Measurements from ENCODE around the gene RTP1. TPM values are rescaled to one million over a fixed set of nuclear protein-coding genes. Genes with fewer than 3 reads are reported as not detected.

Gene RTP1
- total and polyA plus RNA-seq, 2 of the 4 experiments (the other 2 are of a cell fraction) = not detected

GRCh38 chr3:187185759-187186158, 11.5 kb upstream of the RTP1 start:
- Histone ChIP-seq H2BK5ac (ENCODE audit: low read depth, low read length, poor library complexity, severe bottlenecking) (peak overlapping the region; percentile 74), H3K27me3 (ENCODE audit: control insufficient read depth, insufficient read depth, low read length) (no peaks in the 10 kb centered on the region), H2AK5ac (ENCODE audit: low read depth, low read length) (peak overlapping the region; percentile 55), H3K4me1 (ENCODE audit: control insufficient read depth, insufficient read depth, low read length) (peaks cover 18% of the 10 kb centered on the region), H3K79me1 (ENCODE audit: low read depth in 1 of 2, low read length in 2 of 2) (no peaks in the 10 kb centered on the region), H3K27ac (ENCODE audit: insufficient read depth, low read length) (no peak overlapping the region), H3K14ac (replicated peaks; ENCODE audit: low read depth, low read length) (0 out of 2 replicates have a peak overlapping the region, but pooled peaks have one; percentile 63), H3K9me3 (ENCODE audit: control insufficient read depth, insufficient read depth, low read length) (no peaks in the 10 kb centered on the region), H3K4ac (ENCODE audit: low read depth, low read length) (peak overlapping the region; percentile 77), H2AK9ac (replicated peaks; ENCODE audit: low read depth, low read length, poor library complexity) (no peak overlapping the region), H3K9ac (ENCODE audit: low read depth, low read length) (no peak overlapping the region), H3K18ac (ENCODE audit: low read depth, low read length) (peak overlapping the region; percentile 66), H2AFZ (replicated peaks; ENCODE audit: low read length, poor library complexity) (no peak overlapping the region), H3K4me2 (ENCODE audit: low read depth, low read length) (no peak overlapping the region), H2BK15ac (ENCODE audit: low read depth, low read length) (peak overlapping the region; percentile 93; the same call in 2 of the 3 replicates), H3K9me1 (ENCODE audit: insufficient read depth, low read length) (peaks cover 2% of the 10 kb centered on the region), H2BK20ac (ENCODE audit: low read depth, low read length) (peak overlapping the region; percentile 94), H3K36me3 (ENCODE audit: control insufficient read depth, insufficient read depth, low read length) (no peaks in the 10 kb centered on the region), H3K56ac (ENCODE audit: extremely low read depth, insufficient read depth, low read length) (no peak overlapping the region), H4K91ac (ENCODE audit: insufficient read depth, low read depth, low read length) (peak overlapping the region; percentile 89), H4K8ac (ENCODE audit: low read depth in 2 of 2, low read length in 2 of 2) (peak overlapping the region in 1 of 2 experiments; percentile 35; a peak in 2 of 4 replicates), H3K23ac (ENCODE audit: low read depth, low read length) (0 out of 2 replicates have a peak overlapping the region, but pooled peaks have one; percentile 31), H2BK120ac (ENCODE audit: low read depth, low read length) (peak overlapping the region; percentile 77), H4K5ac (ENCODE audit: low read depth, low read length) (peak overlapping the region; percentile 50; the same call in 1 of the 2 replicates), H3K4me3 (ENCODE audit: insufficient read depth, low read depth, low read length) (no peak overlapping the region), H4K20me1 (ENCODE audit: insufficient read depth, low read length) (no peaks in the 10 kb centered on the region)
- ChIA-PET CTCF (interaction anchor here (1.2 kb wide), 1 partner anchor 46 kb away, joined by 4 read pairs; the partner anchor contains the start of gene RPL39L), POLR2A (ENCODE audit: unreplicated experiment) (no interaction called here)
- ATAC-seq (ENCODE audit: low read depth) = no peak
- WGBS, 2 experiments (ENCODE audit: extremely low coverage in 2 of 2, insufficient read length in 1 of 2) = 90% methylated on average over 2 of the region's 4 CpGs; no CpG with 5 or more reads in 1 of the 2 experiments
- in situ Hi-C loops (cut with MboI; ENCODE audit: low sequenced_read_pairs) (no loop called here), dilution Hi-C loops (cut with HindIII; ENCODE audit: low sequenced_read_pairs, unreplicated experiment) (no loop called here), intact Hi-C loops (cut with micrococcal nuclease) (no loop called here)
- TF ChIP-seq RAD21 (IDR thresholded peaks at IDR 0.05; ENCODE audit: low read length) (no peak), SMC3 (IDR thresholded peaks at IDR 0.05; ENCODE audit: low read depth, low read length) (no peak), NFE2L2 (IDR thresholded peaks at IDR 0.05; ENCODE audit: low read depth, low read length) (no peak), MAFK (IDR thresholded peaks at IDR 0.05; ENCODE audit: low read depth, low read length) (no peak), USF2 (IDR thresholded peaks at IDR 0.05; ENCODE audit: low read depth, low read length) (no peak), RFX5 (IDR thresholded peaks at IDR 0.05; ENCODE audit: low read depth, low read length) (no peak), MXI1 (IDR thresholded peaks at IDR 0.05; ENCODE audit: borderline replicate concordance, low read depth, low read length) (no peak), FOS (IDR thresholded peaks at IDR 0.05; ENCODE audit: low read depth, low read length) (no peak), CHD1 (IDR thresholded peaks at IDR 0.05; ENCODE audit: low read depth, low read length) (no peak), ELK1 (IDR thresholded peaks at IDR 0.05; ENCODE audit: borderline replicate concordance, low read depth, low read length) (no peak), BHLHE40 (IDR thresholded peaks at IDR 0.05; ENCODE audit: low read depth, low read length) (no peak), RCOR1 (IDR thresholded peaks at IDR 0.05; ENCODE audit: insufficient replicate concordance, low read length) (no peak), MAZ (IDR thresholded peaks at IDR 0.05; ENCODE audit: borderline replicate concordance, low read depth, low read length) (no peak), CEBPB (IDR thresholded peaks at IDR 0.05; ENCODE audit: low read depth, low read length) (no peak)
- TF ChIP-seq, protein P1, sequence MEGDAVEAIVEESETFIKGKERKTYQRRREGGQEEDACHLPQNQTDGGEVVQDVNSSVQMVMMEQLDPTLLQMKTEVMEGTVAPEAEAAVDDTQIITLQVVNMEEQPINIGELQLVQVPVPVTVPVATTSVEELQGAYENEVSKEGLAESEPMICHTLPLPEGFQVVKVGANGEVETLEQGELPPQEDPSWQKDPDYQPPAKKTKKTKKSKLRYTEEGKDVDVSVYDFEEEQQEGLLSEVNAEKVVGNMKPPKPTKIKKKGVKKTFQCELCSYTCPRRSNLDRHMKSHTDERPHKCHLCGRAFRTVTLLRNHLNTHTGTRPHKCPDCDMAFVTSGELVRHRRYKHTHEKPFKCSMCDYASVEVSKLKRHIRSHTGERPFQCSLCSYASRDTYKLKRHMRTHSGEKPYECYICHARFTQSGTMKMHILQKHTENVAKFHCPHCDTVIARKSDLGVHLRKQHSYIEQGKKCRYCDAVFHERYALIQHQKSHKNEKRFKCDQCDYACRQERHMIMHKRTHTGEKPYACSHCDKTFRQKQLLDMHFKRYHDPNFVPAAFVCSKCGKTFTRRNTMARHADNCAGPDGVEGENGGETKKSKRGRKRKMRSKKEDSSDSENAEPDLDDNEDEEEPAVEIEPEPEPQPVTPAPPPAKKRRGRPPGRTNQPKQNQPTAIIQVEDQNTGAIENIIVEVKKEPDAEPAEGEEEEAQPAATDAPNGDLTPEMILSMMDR (conservative IDR thresholded peaks at IDR 0.05; ENCODE audit: low read depth, low read length) = no peak
- BruUV-seq (replicated peaks) = no TSS peak
- no peak for DNase-seq

All from IMR-90 (cell line).